CD4-positive, alpha-beta T cell treated with Interleukin-2 at 100 ng/mL for 4 hours (primary cell): ENCODE data around the gene CNOT1.

Experiments used
- DNase-seq: peaks from one replicate; pipeline ENCODE4 v3.0.0-alpha.2; 2020; ENCODE audit warnings: low spot score

CNOT1 gene

GRCh38 chr16:58485184-58485887 lies 144.3 kb downstream of the CNOT1 start:
- DNase-seq: no peak

- DNase-seq: no peak
Observed at GRCh38 chr16:58481931-58482330, 147.7 kb downstream of the CNOT1 start.

GRCh38 chr16:58481226-58481869 lies 148.3 kb downstream of the CNOT1 start:
- no peak for DNase-seq

- DNase-seq: no peak
Observed at GRCh38 chr16:58478427-58478826, 151.2 kb downstream of the CNOT1 start.

GRCh38 chr16:58476791-58477190 lies 152.8 kb downstream of the CNOT1 start:
- DNase-seq: no peak

GRCh38 chr16:58475091-58475619 lies 154.5 kb downstream of the CNOT1 start:
- no peak for DNase-seq

- DNase-seq: no peak
Observed at GRCh38 chr16:58474296-58474695, 155.3 kb downstream of the CNOT1 start.

GRCh38 chr16:58472827-58473226 lies 156.8 kb downstream of the CNOT1 start:
- no peak for DNase-seq

- DNase-seq: no peak
Observed at GRCh38 chr16:58472266-58472665, 157.4 kb downstream of the CNOT1 start.

GRCh38 chr16:58471209-58471975 lies 158.2 kb downstream of the CNOT1 start:
- no peak for DNase-seq
